Measurements from ENCODE around the gene NFIX. TPM values are rescaled to one million over a fixed set of nuclear protein-coding genes. Genes with fewer than 3 reads are reported as not detected.

The NFIX gene
- total and polyA plus RNA-seq, 9 of the 15 experiments (the other 6 are each of a cell fraction or from before 2014, with no cell fraction given): 0.28 to 26.8 (median 5.4) TPM

DNA sequence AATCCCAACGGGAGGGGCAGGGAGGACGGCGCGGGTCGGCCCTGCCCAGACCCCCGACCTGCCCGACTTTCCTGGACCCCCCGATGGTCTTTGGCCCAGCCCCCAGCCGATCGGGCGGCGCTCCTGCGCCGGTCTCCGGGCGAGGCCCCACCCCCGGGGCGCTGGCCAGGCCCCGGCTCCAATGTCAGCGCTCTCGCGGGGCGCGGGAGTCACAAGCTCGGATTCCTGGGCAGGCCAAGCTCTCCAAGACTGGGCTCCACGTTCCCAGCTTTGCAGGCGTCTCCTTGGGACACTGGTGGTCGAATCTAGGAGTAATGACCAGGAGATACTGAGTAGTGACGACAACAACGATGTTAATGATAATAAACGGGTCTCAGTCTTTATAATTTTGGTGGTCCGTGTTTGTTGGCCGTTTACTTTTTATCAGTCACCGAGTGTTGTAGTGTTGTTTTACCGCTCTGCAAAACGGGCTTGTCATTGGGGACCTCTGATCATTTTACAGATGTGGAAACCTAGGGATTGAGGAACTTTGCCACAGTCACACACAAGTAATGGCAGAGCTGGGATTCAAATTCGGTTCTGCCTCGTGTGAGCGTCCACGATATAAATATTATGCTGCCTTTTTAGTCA is 49.1 kb upstream of the NFIX start (continued):
- TF ChIP-seq, protein P1, sequence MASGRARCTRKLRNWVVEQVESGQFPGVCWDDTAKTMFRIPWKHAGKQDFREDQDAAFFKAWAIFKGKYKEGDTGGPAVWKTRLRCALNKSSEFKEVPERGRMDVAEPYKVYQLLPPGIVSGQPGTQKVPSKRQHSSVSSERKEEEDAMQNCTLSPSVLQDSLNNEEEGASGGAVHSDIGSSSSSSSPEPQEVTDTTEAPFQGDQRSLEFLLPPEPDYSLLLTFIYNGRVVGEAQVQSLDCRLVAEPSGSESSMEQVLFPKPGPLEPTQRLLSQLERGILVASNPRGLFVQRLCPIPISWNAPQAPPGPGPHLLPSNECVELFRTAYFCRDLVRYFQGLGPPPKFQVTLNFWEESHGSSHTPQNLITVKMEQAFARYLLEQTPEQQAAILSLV (tag; IDR thresholded peaks at IDR 0.05): no peak
- TF ChIP-seq, protein P2, sequence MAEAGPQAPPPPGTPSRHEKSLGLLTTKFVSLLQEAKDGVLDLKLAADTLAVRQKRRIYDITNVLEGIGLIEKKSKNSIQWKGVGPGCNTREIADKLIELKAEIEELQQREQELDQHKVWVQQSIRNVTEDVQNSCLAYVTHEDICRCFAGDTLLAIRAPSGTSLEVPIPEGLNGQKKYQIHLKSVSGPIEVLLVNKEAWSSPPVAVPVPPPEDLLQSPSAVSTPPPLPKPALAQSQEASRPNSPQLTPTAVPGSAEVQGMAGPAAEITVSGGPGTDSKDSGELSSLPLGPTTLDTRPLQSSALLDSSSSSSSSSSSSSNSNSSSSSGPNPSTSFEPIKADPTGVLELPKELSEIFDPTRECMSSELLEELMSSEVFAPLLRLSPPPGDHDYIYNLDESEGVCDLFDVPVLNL (CRISPR knock-in tag; IDR thresholded peaks at IDR 0.05; ENCODE audit: low read depth): no peak
- no peak for TF ChIP-seq ZC3H8 (IDR thresholded peaks at IDR 0.05)
- TF ChIP-seq DIDO1 (tag; IDR thresholded peaks at IDR 0.05; ENCODE audit: low read depth): no peak
- no peak; a peak in 2 of 4 replicates for TF ChIP-seq MAZ (CRISPR knock-in tag; conservative IDR thresholded peaks at IDR 0.05 in 1 of 2, IDR thresholded peaks at IDR 0.05 in 1 of 2)
- peak; percentile 14; the same call in 1 of the 2 replicates for TF ChIP-seq ZNF766 (CRISPR knock-in tag; conservative IDR thresholded peaks at IDR 0.05)
- TF ChIP-seq ZNF79 (CRISPR knock-in tag; IDR thresholded peaks at IDR 0.05; ENCODE audit: low read depth): no peak
- TF ChIP-seq POLR3A (IDR thresholded peaks at IDR 0.05; ENCODE audit: borderline replicate concordance, extremely low read depth, insufficient read depth, insufficient read length): no peak
- no peak for TF ChIP-seq STAT5A (IDR thresholded peaks at IDR 0.05; ENCODE audit: borderline replicate concordance, low read length)
- TF ChIP-seq ZNF217 (CRISPR knock-in tag; IDR thresholded peaks at IDR 0.05): no peak
- TF ChIP-seq TFAM (CRISPR knock-in tag; conservative IDR thresholded peaks at IDR 0.05): no peak
- no peak for TF ChIP-seq KAT8 (IDR thresholded peaks at IDR 0.05; ENCODE audit: low read depth)
- no peak for TF ChIP-seq GTF2F1 (IDR thresholded peaks at IDR 0.05; ENCODE audit: low read depth, low read length)
- TF ChIP-seq MIER1 (IDR thresholded peaks at IDR 0.05; ENCODE audit: low read depth): no peak
- no peak for TF ChIP-seq JUN (IDR thresholded peaks at IDR 0.05; ENCODE audit: borderline replicate concordance, low read depth, low read length)
- TF ChIP-seq JUN (CRISPR knock-in tag; IDR thresholded peaks at IDR 0.05; ENCODE audit: borderline replicate concordance): no peak
- no peak for TF ChIP-seq MCM2 (IDR thresholded peaks at IDR 0.05; ENCODE audit: low read depth)
- TF ChIP-seq HCFC1 (IDR thresholded peaks at IDR 0.05; ENCODE audit: low read depth, low read length): no peak
- TF ChIP-seq ZNF764 (CRISPR knock-in tag; IDR thresholded peaks at IDR 0.05; ENCODE audit: low read depth): no peak
- TF ChIP-seq PHF21A (IDR thresholded peaks at IDR 0.05; ENCODE audit: borderline replicate concordance, low read depth): no peak
- TF ChIP-seq, protein P3, sequence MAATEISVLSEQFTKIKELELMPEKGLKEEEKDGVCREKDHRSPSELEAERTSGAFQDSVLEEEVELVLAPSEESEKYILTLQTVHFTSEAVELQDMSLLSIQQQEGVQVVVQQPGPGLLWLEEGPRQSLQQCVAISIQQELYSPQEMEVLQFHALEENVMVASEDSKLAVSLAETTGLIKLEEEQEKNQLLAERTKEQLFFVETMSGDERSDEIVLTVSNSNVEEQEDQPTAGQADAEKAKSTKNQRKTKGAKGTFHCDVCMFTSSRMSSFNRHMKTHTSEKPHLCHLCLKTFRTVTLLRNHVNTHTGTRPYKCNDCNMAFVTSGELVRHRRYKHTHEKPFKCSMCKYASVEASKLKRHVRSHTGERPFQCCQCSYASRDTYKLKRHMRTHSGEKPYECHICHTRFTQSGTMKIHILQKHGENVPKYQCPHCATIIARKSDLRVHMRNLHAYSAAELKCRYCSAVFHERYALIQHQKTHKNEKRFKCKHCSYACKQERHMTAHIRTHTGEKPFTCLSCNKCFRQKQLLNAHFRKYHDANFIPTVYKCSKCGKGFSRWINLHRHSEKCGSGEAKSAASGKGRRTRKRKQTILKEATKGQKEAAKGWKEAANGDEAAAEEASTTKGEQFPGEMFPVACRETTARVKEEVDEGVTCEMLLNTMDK (IDR thresholded peaks at IDR 0.05; ENCODE audit: borderline replicate concordance, insufficient read depth, low read depth, low read length, poor library complexity, severe bottlenecking): no peak
- TF ChIP-seq LARP7 (IDR thresholded peaks at IDR 0.05): no peak
- no peak for TF ChIP-seq ZNF695 (CRISPR knock-in tag; IDR thresholded peaks at IDR 0.05)
- no peak for TF ChIP-seq ZNF408 (CRISPR knock-in tag; IDR thresholded peaks at IDR 0.05; ENCODE audit: low read depth)
- no peak for TF ChIP-seq ZNF583 (CRISPR knock-in tag; IDR thresholded peaks at IDR 0.05)
- TF ChIP-seq ZNF146 (CRISPR knock-in tag; IDR thresholded peaks at IDR 0.05; ENCODE audit: unreplicated experiment): no peak
- TF ChIP-seq STAG1 (CRISPR knock-in tag; IDR thresholded peaks at IDR 0.05; ENCODE audit: borderline replicate concordance): no peak
